ENCODE results near the gene HMCES.

Gene HMCES

DNA sequence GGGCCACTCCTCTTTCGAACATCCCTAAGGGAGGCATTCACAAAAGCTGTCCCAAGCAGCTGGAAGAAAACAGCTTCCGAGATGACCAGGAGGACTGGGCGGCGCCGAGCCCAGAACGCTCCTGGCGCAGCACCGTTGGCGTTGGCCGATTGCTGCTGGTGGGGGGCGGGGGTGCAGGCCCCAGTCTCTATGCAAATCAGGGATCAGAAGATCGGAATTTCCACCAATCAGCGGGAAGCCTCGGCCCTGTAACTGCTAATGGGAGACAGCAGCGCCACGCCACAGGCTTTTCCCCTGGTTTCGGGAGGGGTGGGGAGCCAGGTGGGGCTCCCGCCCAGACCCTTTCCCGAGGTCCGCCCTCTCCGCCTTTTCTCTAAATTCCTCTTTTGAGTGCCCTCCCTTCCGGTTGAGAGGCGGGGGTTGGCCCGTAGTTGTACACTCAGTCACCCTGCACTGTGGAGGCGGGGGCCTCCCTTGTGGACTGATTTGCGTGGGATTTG, 27.0 kb downstream of the HMCES start:
- no peak for DNase-seq

DNA sequence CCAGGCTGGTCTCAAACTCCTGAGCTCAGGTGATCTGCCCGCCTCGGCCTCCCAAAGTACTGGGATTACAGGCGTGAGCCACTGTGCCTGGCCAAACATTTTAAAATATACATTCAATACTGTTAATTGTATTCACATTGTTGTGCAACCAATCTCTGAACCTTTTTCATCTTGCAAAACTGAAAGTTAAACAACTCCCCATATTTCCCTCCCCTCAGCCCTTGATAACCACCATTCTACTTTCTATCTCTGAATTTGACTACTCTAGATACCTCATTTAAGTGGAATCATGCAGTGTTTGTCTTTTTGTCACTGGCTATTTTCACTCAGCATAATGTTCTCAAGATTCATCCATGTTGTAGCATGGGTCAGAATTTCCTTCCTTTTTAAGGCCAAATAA, 30.0 kb downstream of the HMCES start:
- no peak for DNase-seq

DNA sequence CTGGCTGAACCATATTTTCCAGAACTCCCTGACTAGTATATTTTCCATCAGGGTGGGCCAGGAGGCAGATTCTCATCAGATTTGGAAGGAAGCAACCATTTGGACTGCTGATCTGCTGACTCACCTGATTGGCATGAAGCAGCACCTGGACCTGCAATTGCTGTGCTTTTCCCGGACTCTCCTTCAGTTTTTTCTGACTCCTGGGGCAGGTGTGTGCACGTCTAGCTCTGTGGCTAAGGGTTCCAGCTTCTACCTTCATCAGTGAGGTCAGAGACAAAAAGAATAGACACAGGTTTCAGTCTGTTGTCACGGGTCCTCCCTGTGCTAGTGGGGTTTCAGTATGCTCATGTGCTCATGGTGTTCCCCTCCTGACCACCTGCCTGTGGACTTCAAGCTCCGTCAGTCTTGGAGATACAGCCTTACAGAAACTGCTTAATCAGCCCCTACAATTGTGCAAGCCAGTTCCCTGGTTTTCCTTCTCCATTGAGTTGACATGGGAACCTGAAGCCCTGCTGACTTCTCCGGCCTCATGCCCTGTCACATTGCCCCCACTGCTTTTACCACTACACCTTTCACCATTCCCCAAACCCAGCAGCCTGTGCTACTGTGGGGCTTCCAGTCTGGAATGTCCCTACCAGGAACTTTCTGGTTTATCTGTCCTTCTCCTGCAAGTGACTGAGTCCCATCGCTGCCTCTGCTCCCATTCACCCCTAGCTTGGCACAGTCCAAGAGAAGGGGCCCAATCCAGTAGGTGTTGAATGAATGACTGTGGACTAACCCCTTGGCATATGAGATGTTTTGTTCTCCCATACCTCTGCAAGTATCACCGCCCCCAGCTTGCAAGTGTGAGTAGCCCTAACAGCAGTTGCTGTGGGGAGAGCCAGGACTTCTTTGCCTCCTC, 31.7 kb downstream of the HMCES start:
- DNase-seq, result no peak

DNA sequence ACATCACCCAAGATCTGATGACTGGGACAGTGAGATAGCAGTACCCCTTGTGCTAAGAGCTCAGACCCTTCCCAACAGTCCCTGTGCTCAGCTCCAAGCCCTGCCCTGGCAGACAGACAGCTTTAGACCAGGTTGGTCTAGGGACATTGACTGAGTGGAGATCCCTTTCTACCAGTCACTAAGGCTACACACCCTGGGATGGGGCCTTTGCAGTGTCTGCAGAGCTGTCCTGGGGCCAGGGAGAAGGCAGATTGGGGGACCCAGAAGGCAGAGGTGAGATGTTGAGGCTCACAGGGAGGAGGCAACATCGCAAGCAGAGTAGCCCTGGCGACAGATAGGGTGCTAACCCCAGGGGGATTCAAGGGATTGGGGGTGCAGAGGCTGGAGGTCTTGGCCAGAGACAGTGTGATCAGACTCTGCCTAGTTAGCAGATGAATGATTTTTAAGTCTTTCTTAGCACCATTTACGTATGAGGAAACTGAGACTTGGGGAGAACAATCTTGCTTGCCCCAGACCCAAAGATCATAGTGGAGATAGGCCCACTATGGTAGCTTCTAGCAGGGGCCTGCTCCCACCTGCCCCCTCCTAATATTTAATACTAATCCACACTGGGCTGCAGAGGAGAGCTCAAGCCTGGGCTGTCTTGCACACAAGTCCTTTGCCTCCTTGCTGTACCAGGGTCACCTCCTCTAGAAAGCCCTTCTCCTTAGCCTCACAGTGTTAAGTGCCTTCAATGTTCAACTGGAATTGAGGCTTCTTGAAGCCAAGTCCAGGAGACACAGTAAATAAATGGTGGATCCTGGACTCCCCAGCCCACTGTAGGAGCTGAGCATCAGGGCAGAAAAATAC, 32.6 kb downstream of the HMCES start:
- DNase-seq, result no peak

DNA sequence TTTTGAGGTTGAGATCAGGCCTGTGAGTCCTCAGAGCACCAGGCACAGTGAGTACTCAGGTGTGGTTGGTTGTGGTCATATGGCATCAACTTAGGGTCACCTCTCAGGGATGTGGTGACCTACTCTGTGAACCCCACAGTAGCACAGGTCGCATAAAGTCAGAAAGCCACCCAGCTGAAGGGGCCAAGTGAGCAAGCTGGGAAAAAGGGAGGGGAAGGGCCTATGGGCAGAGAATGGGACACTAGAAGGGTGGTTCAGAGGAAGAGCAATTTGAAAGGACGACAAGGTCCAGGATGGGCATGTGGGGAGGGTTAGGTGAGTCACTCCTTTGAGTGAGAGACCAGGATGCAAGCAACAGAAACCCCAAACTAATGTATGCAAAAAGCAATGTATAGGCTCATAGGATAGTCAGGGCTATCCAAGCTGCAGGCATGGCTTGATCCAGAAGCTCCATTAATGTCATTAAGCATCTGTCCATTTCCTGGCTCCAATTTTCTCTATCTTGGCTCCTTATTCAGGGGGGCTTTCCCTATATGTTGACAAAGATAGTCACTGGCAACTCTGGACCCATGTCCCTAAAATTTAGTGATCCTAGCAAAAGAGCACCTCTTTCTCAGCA, 33.5 kb downstream of the HMCES start:
- no peak for DNase-seq

GRCh38 chr3:129312671-129313414, 34.2 kb downstream of the HMCES start:
- DNase-seq, result no peak

DNA sequence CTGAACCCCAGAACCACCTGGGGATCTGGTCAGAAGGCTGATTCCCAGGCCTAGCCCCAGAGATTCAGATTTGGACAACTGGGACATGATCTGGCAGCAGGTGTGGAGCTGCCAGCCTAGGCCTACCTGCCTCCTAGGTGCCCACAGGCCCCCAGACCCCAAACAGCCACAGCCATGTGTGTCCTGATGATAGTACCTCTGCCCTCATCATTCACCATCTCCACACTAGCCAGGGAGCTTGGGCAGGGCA, 34.7 kb downstream of the HMCES start:
- DNase-seq, result no peak

- DNase-seq, result no peak
Observed at GRCh38 chr3:129313665-129314385, 35.2 kb downstream of the HMCES start.

DNA sequence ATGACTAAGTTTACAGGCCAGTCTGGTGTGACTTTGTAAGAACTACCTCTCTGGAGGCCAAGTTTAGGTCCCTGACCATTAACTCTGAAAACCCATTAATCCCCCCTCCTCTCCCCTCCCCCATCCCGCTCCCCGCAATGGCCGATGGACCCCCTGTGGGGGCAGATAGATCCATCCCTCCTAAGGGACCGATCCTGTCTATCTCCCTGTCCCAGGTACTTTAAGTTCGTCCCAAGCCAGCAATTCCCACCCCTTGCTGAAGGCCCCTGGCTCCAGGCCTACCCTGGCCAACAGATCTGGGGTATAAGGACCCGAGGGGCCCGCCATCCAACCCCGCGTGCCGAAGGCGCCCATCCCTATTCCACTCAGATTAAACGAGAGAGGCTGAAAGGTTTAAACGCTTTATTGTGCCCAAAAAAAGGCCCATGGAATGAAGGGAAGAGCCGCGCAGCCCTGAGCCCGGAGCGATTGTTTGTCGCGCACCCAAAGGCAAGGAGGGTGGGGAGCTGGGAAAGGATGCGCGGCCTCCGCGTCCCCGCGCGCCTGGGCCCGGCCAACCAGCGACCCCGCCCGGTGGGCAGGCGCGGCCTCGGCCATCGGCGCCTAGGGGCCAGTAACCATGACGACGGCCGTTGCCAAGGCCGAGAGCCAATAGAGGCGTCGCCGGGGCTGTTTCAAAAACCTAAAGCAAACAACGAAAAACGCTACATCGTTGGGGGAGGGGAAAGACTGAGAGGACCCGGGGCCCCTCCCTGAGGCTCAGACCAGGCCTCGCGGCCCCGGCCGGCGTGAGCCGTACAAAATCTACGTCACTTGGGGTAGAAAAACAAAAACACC, 35.9 kb downstream of the HMCES start:
- peak; percentile 58 for DNase-seq

- DNase-seq, result peak; percentile 62
Observed at GRCh38 chr3:129315223-129315997, 36.7 kb downstream of the HMCES start.

GRCh38 chr3:129315998-129316247, 37.3 kb downstream of the HMCES start:
- DNase-seq, result no peak

DNA sequence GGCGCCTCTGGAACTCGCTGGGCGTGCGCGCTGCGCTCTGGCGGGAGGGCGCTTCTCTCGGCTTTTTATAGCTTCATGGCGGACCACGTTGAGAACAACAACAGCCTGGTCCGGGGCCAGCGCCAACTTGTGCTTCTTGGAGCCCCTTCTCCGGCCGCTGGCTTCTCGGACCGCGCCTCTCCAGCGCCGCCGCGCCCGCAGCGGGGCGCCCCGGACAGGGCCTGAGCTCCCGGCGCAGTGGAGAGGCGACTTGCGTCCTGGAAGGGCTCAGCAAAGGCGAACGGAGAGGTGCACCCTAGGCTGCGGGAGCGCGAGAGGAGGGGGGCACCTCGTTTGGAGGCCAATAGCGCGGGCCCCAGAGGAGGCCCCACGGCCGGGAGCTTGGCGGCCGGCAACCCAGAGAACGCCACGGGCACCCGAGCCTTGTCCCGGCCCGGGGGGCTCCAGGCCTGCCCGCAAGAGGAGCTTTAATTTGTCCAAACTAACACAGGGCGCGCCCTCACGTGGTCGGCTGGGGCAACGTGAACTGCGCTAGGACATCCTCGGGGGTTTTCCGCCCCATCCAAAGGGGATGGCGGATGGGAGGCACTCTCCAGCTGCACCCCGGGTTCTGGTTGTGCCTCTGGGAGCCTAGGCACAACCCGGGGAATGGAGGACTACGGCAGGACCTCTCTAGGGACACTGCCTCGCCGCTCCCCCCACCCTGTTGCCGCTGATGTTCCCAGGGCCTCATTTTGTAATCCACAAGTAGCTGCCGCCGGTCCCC, 37.8 kb downstream of the HMCES start:
- peak; percentile 93 for DNase-seq

- DNase-seq, result no peak
Observed at GRCh38 chr3:129317014-129317771, 38.5 kb downstream of the HMCES start.

DNA sequence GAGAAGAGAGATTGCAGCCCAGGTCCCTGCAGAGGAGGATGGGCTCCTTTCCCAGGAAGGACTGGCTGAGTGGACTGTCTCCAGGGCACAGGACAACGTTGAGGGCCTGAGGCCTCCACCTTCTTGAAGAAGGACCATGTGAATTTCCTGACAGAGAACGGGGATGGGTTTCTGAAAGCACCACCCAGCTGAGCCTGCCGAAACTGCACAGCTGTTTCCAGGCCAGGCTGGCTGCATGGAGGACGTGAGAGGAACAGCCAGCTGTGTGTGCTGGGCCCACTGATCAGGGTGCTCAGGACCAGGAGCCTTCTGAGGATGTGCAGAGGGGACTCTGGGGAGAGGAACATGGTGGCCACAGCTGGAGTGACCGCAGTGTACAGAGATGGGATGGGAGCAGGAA, 39.2 kb downstream of the HMCES start:
- DNase-seq, result no peak

DNA sequence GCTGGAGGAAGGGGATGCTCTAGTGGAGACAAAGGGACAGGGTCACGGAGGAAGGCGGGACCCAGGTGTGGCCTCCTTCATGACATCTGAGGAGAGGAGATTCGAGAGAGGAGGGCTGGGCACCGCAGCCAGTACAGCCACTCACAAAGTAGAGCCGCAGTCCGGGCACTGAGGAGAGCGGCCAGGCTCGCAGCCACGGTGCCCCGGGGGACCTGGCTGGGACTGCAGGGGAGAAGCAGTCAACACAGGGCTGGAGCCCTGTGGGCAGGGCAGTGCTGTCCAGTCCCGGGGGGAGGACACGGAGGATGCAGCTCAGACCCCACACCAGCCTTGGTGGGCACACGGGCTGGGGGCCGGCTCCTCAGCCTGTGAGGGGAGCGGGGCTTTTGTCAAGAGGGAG, 40.3 kb downstream of the HMCES start:
- DNase-seq, result no peak

- DNase-seq, result no peak
Observed at GRCh38 chr3:129320261-129320660, 41.6 kb downstream of the HMCES start.

DNA sequence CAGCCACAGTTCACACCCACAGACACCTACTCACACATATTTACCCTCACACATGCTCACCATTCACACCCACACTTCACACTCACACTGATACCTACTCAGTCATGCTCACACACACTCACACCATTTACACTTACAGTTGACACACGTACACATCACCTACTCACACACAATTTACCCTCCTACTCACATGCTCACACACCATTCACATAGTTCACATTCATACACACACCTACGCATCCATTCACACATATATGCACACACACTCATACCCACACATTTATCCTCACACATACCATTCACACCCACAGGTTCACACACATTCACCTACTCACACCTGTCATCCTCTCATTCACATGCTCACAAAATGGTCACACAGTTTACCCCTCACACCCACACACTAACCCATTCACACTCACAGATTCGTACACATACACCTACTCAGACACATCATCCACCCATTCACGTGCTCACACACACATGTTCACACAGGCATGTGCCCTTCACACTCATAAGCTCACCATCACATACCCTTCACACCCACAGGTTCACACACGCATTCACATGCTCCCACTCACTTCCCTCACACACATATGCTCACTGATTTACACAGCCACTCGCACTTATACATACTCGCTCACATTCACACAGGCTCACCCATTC, 42.3 kb downstream of the HMCES start:
- no peak for DNase-seq

- no peak for DNase-seq
Observed at GRCh38 chr3:129321887-129322286, 43.2 kb downstream of the HMCES start.
